Kidney capillary endothelial cell (primary cell): Measurements from ENCODE around the gene ARHGAP10.

Source experiments
- DNase-seq: peaks from one replicate; pipeline ENCODE4 v3.0.0-alpha.2; 2018; ENCODE audit warnings: low spot score

The ARHGAP10 gene

DNA sequence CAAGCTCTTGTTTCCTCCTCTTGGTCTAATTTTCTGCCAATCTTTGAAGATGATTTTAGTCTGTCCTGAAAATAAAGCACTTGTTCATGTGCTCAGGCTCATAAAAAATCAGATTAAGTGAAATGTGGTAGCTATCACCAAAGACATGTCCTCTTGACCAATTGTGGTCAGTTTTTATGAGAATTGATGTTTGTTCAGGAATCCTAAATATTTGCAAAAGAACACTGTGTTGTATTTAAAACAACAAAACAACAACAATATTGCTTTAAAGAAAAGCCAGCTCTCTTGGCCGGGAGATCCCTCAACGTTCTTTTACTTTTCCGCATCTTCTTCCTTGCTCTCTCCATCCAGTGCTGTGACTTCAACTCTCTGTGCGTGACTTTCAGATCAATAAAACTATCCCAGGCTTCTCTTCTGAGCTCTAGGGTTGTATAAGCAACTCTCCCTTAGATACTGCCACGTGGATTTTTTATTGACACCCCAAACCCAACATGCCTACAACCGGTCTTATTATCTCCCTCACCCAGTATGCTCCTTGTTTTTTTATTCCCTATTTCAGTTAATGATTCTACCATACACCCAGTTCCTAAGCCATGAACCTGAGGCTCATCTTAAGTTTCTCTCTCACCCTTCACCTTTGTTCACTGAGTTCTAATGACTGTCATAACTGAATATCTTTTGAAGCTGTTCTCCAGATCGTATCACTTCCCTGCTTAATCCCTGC is 309.9 kb downstream of the ARHGAP10 start:
- no peak for DNase-seq

DNA sequence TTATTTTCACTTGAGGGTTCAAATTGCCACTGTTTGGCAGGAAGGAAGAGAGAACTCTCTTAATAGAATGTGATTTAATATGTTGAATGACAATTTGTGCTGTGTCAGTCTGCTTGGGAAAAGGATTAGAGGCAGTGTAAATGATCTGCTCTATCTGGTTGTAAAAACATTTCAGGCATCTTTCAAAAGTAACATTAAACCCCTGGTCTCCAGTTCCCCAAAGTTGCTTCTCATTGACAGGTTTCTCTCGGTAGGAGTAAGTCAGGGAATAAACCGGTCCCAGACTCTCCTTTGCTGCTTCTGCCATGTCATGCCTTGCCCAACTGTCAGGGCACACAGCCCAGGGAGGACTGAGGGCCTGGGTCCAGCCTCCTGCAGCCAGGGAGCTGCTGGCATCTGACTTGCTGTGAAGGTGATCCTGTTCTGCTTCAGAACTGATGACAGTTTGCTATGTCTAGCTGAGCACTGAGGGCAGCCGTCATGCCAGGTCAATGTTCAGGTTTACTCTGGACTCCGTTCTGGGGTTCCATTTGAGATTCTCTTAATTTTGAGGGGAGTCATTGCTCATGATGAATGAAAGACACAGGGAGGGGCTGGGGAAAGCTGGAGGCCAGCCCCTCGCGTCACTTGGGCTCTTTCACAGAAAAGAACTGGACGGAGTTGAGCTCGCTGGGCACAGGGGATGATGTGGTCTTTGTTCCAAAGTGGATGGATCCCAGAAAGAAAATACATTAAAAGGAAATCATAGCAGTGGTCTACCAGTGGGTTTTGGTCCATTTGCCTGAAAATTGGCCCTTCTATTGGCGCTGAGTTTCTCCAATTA is 312.4 kb downstream of the ARHGAP10 start:
- DNase-seq = no peak

DNA sequence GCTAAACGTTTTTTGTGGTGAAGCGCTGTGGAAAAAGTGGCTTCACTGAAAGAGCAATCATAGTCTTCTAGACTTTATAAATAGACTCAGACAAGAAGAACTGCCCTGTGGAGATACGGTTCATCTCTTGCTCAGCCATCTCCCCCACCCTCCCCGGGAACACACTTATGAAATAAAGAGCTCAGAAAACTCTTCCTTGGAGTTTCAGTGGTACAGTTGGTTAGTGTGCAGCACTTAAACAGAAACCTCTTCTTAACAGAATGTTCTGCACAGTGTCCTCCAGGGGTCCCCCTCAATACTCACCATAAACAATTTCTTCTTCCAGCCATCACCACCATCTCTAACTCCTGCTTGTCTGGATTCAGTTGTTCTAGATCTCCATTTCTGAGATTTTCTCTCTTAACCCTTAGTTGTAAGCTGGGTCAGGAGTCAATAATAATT is 313.0 kb downstream of the ARHGAP10 start:
- no peak for DNase-seq

DNA sequence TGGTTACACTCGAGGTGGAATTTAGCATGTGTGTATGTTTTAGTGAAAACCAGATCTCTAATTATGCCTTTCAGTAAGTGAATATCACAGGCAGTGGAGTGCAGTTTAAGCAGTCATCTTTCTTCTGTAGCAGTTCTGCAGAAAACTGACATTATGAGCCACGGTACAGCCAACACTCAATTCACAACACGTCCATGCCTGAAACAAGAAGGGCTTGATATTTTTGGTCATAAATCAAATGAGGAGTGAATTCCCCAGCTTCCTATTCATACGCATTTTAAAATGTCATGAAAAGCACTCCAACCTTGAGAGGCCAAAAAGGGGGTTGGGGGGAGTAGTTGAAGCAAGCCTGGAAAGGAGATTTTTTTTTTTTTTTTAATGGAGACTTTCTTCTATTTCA is 316.7 kb downstream of the ARHGAP10 start:
- no peak for DNase-seq

DNA sequence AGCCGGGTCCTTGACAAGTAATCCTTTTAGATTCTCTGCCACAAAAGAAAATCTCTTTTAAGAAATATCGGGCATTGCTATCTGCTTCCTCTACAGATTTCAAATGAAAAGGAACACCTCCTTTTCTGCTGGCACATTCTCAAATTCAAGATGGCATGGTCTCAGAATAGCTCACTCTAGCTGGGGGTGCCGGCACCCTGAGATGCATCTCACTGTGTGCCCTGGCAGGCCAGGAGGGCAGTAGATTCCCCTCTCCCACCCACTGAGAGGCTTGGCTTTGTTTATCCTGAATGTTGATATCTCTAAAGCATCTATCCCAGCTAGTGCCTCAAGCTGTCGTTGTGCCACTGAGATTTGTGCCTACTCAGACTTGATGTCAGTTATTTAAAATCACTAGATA is 319.5 kb downstream of the ARHGAP10 start:
- DNase-seq = no peak

DNA sequence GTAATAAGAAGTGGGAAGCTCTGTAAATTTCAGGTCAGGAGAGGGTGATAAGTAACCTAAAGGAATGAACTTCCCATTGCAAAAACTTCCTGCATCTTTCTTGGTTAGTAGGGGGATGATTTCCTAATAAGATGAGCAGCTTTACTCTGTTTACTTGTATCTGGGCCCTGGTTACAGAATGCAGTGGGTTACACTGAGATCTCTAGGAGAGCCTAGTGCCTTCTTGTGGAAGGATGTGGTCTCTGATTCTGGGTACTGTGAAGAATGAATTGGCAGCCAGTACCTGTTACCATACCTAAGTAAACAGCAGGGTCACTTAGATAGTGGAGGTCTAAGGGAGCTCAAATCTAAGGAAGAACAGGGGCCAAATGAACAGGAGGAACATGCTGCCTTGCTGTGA is 320.6 kb downstream of the ARHGAP10 start:
- DNase-seq = no peak

DNA sequence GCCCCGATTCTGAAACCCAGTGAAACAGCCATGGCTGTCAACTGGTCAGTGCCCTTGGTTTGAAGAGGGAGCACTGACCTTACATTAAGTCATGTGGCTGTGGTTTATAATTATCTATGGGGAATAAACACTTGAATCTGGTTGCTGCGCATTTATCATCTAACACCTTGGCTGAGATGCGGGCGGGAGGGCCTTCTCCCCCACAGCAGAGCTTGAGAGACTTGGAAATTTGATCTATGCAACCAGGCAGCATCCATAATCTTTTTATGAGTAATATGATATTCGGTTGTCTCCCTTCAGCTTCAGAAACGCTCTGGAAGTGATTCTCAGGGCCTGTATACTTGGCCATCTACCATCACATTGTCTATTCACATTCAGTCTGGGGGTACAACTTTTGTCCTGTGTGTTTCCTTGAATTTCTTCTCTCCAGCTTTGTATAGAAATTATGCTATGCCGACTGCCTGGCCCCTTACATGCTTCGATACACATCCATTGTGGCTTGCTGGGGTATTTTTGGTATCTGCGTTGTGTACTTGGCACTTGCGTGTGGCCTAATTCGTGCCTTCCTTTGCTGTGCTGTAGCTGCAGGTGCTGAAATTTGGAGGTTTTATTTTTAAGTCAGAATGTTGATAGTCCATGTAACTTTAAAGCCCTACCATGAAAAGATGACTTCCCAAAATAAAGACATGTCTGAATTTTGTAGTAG is 321.6 kb downstream of the ARHGAP10 start:
- DNase-seq = no peak

DNA sequence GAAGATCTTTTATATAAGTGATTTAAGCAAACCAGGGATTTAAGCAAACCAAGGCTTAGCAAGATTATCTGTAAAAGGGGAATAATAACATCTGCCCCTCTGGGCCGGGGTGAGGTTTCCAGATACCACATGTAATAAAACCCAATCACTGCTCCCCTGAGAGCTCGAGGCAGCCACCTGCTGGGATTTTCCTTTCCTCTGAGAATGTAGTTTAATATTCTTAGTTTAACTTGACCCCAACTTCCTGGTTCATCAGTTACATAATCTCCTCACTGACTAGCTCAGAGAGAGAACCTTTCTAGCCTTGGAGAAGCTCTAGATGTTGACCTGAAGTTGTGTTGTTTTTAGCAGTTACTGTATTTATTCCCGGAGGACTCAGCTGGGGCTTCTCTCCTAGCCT is 322.4 kb downstream of the ARHGAP10 start:
- no peak for DNase-seq

DNA sequence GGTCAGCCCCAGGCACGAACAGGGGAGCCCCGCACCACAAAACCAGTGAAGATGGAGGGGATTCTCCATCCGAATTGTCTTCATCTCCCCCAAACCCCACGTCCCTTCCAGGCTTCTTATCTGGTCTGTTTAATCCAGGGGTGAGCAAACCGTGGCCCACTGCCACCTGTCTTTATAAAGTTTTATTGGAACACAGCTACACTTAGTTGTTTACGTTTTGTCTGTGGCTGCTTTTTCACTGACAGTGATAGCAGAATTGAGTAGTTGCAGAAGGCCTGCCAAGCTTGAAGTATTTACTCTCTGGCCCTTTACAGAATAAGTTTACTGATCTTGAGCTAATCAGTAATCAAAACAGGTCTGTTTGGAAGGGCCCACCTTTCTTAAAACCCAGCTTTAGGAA is 324.0 kb downstream of the ARHGAP10 start:
- DNase-seq = no peak

DNA sequence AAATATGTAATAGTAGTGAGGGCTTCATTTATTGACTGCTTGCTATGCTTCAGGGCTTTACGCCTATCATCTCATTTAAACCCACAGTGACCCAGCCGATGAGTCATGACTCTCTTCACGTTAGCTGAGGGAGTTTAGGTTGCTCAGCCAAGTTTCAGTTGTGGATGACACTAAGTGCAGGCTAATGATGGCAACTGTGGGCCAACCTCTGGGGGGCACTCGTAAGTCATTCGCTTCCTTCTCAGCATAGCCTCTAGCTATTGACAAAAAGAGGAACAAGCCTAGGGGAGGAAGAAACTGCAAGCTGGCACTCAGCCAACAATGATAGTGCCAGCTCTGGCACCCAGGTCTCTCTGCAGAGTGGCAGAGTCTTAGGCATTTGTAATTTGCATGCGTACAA is 325.0 kb downstream of the ARHGAP10 start:
- no peak for DNase-seq

DNA sequence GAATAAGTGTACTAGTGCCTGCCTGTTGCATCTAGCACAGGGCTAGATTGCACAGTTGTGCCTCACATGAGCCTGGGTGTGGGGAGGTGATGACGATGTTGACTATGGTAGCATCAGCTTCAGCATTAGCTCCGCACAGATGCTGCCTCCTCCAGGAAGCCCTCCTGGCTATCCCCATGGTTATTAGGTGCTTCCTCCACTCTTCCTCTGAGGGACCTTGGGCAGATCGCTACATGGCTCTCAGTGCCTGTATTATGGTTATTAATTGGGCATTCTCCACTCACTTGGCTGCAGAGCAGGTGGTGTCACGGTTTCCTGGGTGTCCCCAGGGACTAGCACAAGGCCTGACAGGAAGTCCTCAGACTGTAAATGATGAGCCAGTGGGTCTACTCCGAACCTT is 325.6 kb downstream of the ARHGAP10 start:
- DNase-seq = no peak

DNA sequence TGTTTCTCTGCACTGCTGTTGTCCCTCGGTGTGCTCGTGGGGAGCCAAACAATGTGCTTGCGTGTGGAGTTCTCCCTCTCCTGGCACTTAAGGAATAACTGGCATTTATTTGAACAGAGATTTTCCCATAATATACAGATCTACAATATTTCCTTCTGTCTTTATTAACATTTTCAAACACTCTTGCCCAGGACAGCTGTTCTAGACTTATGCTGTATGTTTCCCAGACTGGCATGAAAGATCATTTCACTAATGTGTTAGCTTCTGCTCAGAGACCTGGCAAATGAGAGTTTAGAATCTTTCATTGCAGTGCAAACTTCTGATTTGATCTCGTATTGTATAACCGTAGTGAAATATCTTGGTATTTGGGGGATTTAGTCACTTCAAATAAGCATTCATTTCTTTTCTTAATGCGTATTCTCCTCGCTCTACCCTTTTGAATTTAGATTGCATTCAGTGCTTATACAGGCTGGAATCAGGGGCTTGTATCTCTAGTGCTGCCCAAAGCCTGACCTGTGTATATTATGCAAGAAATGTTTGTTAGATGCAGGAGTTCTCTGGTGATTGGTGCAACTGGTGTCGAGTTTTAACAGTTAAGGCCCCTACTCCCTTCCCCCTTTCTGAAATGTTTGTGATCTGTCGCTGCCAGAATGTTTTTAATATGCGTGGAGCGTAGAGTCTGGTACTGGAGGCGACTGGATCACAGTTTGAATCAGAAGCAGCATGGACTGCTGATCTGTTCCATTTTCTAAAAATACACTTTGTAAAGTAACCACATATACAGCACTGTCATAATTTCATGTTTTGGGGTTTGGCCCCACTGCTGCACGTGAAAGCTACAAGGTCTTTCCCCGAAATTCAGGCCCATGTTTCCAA is 326.3 kb downstream of the ARHGAP10 start:
- no peak for DNase-seq

DNA sequence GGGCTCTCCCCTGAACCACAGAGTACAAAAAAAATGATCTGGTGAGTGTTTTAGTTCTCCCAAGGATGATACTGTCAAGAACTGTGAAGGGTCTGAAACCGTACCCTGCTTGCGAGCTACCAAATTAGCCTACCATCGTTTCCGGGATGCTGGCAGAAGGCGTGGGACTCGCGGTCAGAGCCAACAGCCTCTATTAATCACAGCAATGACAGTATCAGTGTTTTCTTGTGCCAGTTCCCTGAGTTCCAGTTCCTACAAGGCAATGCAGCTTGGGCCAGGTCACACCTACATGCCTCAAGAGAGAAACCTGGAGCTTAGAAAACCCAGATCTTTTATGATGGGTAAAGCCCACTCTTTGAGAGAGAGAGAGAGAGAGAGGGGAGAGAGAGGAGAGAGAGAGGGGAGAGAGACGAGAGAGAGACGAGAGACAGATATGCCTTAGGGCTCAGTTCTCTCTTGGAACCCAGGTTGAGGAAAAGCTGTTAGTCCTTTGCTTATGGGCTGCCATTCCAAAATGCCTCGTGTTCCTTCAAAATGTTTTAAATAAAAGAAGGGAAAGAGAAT is 327.8 kb downstream of the ARHGAP10 start:
- no peak for DNase-seq

DNA sequence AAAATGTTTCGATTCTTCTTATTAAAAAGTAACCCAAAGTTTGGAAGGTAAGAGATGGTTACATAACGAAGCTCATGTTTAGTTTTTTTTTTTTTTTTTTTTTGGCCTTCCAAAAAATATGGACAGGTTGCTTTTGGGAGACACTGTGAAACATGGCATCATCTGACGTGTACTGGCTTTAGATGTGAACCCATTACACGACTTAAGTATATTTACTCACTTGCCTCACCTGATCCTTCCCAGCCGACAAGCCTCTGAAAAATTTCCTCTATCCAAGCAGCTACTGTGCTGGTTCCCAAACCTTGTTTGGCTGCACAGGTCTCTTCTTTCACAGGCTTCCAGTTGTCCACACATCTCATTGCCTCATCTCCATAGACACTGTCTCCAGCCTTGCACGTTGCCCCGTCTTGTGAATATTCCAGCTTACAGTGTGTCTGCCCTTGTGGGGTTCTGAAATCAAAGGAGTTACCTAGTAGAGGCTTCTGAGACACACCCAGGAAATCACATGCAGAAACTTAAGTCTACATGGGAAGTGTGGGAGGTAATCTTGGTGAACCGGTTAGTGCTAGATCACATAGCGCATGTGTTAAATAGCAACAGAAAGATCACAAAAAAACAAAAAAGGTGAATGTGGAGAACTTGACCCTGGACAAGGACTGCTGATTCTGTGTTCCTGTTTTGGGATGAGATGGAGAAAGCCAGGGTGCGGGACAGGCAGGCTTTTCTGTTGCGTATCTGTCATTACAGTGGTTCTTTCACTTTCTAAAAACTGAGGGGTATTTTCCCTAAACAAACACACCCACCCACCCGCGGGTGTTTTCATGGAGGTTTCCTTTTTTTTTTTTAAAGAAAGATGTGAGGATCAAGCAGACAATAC is 328.6 kb downstream of the ARHGAP10 start:
- DNase-seq = no peak

DNA sequence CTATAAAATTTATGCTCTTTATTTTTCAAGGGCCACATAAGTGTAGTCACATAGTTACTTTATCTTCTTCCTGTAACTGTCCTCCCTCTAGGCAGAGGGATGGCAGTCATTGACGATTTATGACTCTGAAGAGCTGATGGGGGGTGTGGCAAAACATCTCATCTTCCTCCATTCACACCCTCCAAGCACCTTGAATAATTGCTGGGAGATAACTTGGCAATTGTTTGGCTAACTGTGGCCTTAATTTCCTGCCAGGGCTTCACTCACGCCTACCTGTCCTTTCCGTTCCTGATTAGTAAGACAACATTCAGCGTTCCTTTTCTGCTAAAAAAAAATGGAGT is 329.2 kb downstream of the ARHGAP10 start:
- no peak for DNase-seq

DNA sequence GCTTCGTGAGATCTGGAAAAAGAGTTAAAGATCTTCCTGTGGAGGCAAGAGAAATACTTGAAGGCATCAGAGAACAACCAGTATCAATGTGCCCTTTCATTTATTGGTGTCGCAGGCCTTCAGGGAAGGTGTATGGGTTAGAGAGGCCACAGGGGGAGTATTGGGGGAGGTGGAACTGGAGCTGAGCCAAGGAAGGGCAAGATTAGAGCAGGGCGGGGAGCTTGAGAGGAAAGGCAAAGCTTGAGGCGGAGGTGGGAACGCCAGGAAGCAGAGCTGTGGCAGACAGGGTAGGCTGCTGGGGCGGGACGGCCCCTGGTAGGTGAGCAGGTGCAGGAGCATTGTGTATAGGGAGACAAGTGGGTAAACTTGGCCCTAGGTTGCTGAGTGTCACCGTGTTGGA is 329.9 kb downstream of the ARHGAP10 start:
- no peak for DNase-seq

DNA sequence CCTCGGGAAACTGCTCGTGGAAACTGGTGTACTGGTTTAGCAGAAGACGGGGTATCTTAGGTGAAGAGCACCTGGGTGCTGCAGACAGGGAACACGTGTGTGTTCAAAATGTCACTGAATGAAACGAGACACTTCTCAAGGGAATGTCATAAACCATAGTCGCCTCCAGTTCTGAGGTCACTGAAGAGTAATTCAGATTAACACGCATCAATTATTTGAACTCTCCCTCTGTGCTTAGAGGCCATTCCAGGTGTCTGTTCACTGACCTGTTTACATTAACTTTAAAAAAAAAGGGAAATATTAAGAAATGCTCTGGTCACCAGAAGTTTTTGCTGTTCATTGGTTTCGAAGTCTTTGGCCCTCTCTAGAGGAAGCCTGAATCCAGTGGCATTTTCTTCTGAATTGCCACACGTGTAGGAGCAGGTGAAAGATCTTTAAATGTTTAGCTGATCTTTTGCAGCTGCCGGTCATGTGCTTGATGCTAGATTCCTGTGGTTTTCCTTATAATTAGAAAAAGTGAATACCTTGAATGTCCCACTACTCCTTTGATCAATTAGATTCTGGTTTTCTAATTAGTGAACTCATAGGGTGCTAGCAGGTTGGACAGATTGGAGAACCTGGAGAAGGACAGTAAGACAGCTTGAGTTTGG is 330.5 kb downstream of the ARHGAP10 start:
- DNase-seq = no peak

DNA sequence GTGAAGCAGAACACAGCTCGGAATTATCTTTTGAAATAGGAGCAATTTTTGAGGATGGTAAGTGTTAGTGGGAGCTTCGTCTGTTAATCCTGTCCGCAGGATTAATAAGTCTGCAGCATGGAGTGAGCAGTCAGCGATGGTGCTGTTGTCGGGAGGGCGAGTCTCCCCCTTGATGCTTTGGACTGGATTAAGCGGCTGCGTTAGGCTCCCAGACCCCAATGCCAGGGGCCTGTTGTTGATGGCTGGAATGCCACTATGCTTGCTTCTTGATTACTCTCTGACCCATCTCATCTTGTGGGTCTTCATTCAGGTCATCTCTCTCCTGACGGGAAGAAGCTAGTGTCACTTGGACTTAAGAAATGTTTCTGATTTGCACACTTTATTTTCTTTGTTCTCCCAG is 332.6 kb downstream of the ARHGAP10 start:
- DNase-seq = no peak

DNA sequence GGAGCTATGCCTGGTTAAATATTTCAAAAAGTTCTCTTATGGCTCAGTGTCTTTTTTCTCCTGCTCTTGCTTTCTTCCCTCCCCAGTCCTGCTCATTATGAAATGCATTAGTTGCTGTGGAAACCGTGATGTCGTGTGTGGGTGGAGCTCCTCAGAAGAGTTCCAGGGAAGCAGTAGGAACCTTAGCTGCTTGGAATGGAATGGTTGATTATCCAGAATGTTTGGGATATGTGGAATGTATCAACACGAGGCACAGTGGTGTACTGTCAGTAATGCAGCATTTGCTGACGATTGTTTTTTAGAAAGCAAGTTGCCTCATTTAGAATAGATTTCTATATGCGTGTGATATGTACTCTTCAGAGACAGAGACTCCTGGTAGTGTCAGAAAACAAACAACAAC is 333.2 kb downstream of the ARHGAP10 start:
- no peak for DNase-seq

DNA sequence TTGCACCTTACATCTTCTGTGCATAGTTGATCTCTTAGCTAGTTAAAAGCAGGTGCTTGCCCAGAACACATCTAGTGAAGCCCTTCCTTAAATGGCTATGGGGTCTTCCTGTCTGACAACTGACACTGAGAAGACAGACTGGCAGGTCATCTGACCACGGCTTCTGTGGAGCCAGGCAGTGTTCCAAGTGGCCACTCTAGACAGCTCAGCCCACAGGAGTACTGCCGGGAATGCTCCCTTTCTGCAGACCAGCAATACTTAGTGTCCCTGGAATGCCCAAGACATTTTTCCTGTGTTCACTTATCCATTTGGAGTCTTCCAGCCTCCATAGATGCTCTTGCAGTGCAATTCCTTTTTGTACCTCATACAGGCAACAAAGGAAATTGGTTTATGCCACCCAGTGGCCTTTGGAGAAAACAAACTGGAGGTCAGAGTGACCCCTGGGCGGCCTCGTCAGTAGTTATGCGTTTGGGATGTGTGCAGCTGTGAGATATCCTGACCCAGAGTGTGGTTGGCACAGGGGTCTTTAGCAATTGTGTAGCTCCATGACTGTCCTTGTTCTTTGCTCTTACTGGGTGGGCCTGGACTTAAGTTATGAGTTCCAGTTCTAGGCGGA is 335.5 kb downstream of the ARHGAP10 start:
- DNase-seq = no peak
